ENCODE measurements around the gene SWSAP1. TPM values are rescaled to one million over a fixed set of nuclear protein-coding genes. Genes with fewer than 3 reads are reported as not detected.

Gene SWSAP1
- total and polyA plus RNA-seq, 2 of the 4 experiments (the other 2 are of a cell fraction): 0.36 to 1.6 TPM

DNA sequence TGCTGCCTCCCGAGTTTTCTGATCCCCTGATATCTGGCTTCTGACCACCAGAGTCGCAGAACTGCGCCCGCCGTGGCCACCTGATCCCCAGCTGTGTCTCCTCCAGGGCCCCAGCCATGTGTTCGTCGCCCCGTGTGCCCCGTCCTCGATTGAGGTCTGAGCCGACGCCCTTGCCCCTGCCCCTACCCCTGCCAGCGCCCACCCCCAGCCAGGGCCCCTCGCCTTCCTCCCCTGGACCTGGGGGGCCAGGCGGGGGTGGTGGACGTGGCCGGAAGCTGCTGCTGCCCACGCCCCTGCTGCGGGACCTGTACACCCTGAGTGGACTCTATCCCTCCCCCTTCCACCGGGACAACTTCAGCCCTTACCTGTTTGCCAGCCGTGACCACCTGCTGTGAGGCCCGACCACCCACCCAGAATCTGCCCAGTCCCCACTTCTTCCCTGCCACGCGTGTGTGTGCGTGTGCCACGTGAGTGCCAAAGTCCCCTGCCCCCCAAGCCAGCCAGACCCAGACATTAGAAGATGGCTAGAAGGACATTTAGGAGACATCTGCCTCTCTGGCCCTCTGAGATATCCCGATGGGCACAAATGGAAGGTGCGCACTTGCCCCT is 10.1 kb upstream of the SWSAP1 start:
- CTCF ChIA-PET: no interaction called here
- H3K4me1 ChIP-seq (ENCODE audit: control insufficient read depth, insufficient read depth, low read length): no peaks in the 10 kb centered on the region
- no peak overlapping the region for H2BK120ac ChIP-seq (ENCODE audit: low read depth, low read length)
- no peak overlapping the region for H3K27ac ChIP-seq (ENCODE audit: insufficient read depth, low read length)
- H3K27me3 ChIP-seq (ENCODE audit: control insufficient read depth, insufficient read depth, low read length): no peaks in the 10 kb centered on the region
- H3K18ac ChIP-seq (ENCODE audit: low read depth, low read length): no peak overlapping the region
- H4K5ac ChIP-seq (ENCODE audit: low read depth, low read length): no peak overlapping the region
- H3K9ac ChIP-seq (ENCODE audit: low read depth, low read length): no peak overlapping the region
- no peak for ATAC-seq (ENCODE audit: low read depth)
- dilution Hi-C loops (cut with HindIII; ENCODE audit: low sequenced_read_pairs, unreplicated experiment): no loop called here
- no peaks in the 10 kb centered on the region for H3K79me1 ChIP-seq (ENCODE audit: low read depth in 1 of 2, low read length in 2 of 2)
- no peak overlapping the region for H4K91ac ChIP-seq (ENCODE audit: insufficient read depth, low read depth, low read length)
- H3K23ac ChIP-seq (ENCODE audit: low read depth, low read length): no peak overlapping the region
- H2AFZ ChIP-seq (replicated peaks; ENCODE audit: low read length, poor library complexity): no peak overlapping the region
- TF ChIP-seq CEBPB (IDR thresholded peaks at IDR 0.05; ENCODE audit: low read depth, low read length) (no peak), NFE2L2 (IDR thresholded peaks at IDR 0.05; ENCODE audit: low read depth, low read length) (no peak), MAFK (IDR thresholded peaks at IDR 0.05; ENCODE audit: low read depth, low read length) (no peak)
- intact Hi-C loops (cut with micrococcal nuclease): no loop called here
- H3K9me1 ChIP-seq (ENCODE audit: insufficient read depth, low read length): peaks cover 9% of the 10 kb centered on the region; the same call in 1 of the 2 replicates
- in situ Hi-C loops (cut with MboI; ENCODE audit: low sequenced_read_pairs): no loop called here
- H2AK5ac ChIP-seq (ENCODE audit: low read depth, low read length): no peak overlapping the region
- H4K8ac ChIP-seq (ENCODE audit: low read depth in 2 of 2, low read length in 2 of 2): no peak overlapping the region
- H3K14ac ChIP-seq (replicated peaks; ENCODE audit: low read depth, low read length): no peak overlapping the region
- H3K9me3 ChIP-seq (ENCODE audit: control insufficient read depth, insufficient read depth, low read length): no peaks in the 10 kb centered on the region
- POLR2A ChIA-PET (ENCODE audit: unreplicated experiment): no interaction called here
- no peak overlapping the region for H2BK15ac ChIP-seq (ENCODE audit: low read depth, low read length)
- no peak overlapping the region for H3K4me2 ChIP-seq (ENCODE audit: low read depth, low read length)
- H2AK9ac ChIP-seq (replicated peaks; ENCODE audit: low read depth, low read length, poor library complexity): no peak overlapping the region
- H3K56ac ChIP-seq (ENCODE audit: extremely low read depth, insufficient read depth, low read length): no peak overlapping the region
- WGBS, 2 experiments (ENCODE audit: extremely low coverage in 2 of 2, insufficient read length in 1 of 2): 96% methylated on average over 5 of the region's 28 CpGs; no CpG with 5 or more reads in 1 of the 2 experiments
- DNase-seq: no peak
- H2BK20ac ChIP-seq (ENCODE audit: low read depth, low read length): no peak overlapping the region
- peaks cover 3% of the 10 kb centered on the region; the same call in 1 of the 2 replicates for H4K20me1 ChIP-seq (ENCODE audit: insufficient read depth, low read length)
- no peak overlapping the region for H3K4me3 ChIP-seq (ENCODE audit: insufficient read depth, low read depth, low read length)
- BruUV-seq (replicated peaks): no TSS peak
- H2BK5ac ChIP-seq (ENCODE audit: low read depth, low read length, poor library complexity, severe bottlenecking): no peak overlapping the region
- no peak overlapping the region for H3K4ac ChIP-seq (ENCODE audit: low read depth, low read length)
- H3K36me3 ChIP-seq (ENCODE audit: control insufficient read depth, insufficient read depth, low read length): peaks cover 40% of the 10 kb centered on the region

Data from IMR-90 (cell line).